Gastrocnemius medialis (tissue), 4 donors: Measurements from ENCODE around the gene PKP2. TPM values are rescaled to one million over a fixed set of nuclear protein-coding genes. Genes with fewer than 3 reads are reported as not detected.

Experiments used
- ATAC-seq, 2 donors: fragments of 150-250 bp; one replicate each; pipeline ENCODE4 v1.9.1; 2016
- DNase-seq, 2 donors: peaks; one replicate each; pipeline ENCODE4 v3.0.0-alpha.2; 2019
- H3K27ac ChIP-seq, 4 donors: fragments of 200-600 bp; sonication (generic); 1 replicate in 1 of 4; 2 replicates in 3 of 4; pipeline ENCODE4 v1.5.1; 2016 to 2018; ENCODE audit warnings: mild to moderate bottlenecking in 2 of 4, moderate library complexity in 1 of 4
- H3K27me3 ChIP-seq, 3 donors: fragments of 200-600 bp; sonication (generic) in 2 of 3; 1 replicate in 1 of 3; 2 replicates in 2 of 3; pipeline versions ENCODE4 v1.5.1 to v1.6.0; 2016 to 2019; ENCODE audit warnings: mild to moderate bottlenecking in 1 of 3, moderate library complexity in 1 of 3
- H3K36me3 ChIP-seq, 2 donors: fragments of 200-600 bp; sonication (generic) in 1 of 2; one replicate each; pipeline ENCODE4 v1.5.1; 2017 to 2018
- H3K4me1 ChIP-seq, 2 donors: fragments of 200-600 bp; sonication (generic) in 1 of 2; one replicate each; pipeline ENCODE4 v1.5.1; 2016 to 2017; ENCODE audit warnings: mild to moderate bottlenecking in 2 of 2
- H3K4me3 ChIP-seq, 4 donors: fragments of 200-600 bp; sonication (generic) in 3 of 4; 1 replicate in 1 of 4; 2 replicates in 3 of 4; pipeline ENCODE4 v1.5.1; 2016 to 2019; ENCODE audit warnings: mild to moderate bottlenecking in 2 of 4
- H3K9me3 ChIP-seq, 3 donors: fragments of 200-600 bp; sonication (generic) in 2 of 3; 1 replicate in 1 of 3; 2 replicates in 2 of 3; pipeline ENCODE4 v1.5.1; 2016 to 2019
- CTCF ChIP-seq, 5 experiments: fragments of 450-650 bp in 3 of 5; fragments of 200-600 bp in 2 of 5; sonication (generic) in 2 of 5; IDR thresholded peaks in 4 of 5; conservative IDR thresholded peaks in 1 of 5; 1 replicate in 4 of 5; 2 replicates in 1 of 5; pipeline ENCODE4 v1.5.1; 2016 to 2019; ENCODE audit warnings: antibody characterized with exemption in 5 of 5, mild to moderate bottlenecking in 3 of 5, moderate library complexity in 3 of 5
- POLR2A ChIP-seq, 2 donors: fragments of 450-650 bp; IDR thresholded peaks; one replicate each; pipeline ENCODE4 v1.6.1; 2017; ENCODE audit warnings: antibody characterized with exemption in 2 of 2, mild to moderate bottlenecking in 2 of 2, moderate library complexity in 2 of 2
- in situ Hi-C, 4 donors: fragments of 200-750 bp; cut with MboI; loops; one replicate each; pipeline versions ENCODE4 v1.15.0 to v1.8.0; 2017; ENCODE audit warnings: low sequenced_read_pairs in 4 of 4
- intact Hi-C: fragments of 100-400 bp; cut with DNase I; formaldehyde crosslinking; loops from one replicate; pipeline ENCODE4 v1.15.1; 2023; ENCODE audit warnings: low total_unique reads
- total RNA-seq, 4 donors: library from RNA; depleted of rRNA; stranded (reverse); fragments of >200 nt; gene quantifications; one replicate each; pipeline versions ENCODE4 v1.1.0 to v1.2.3, GENCODE V29; 2016

Gene PKP2
- total RNA-seq, 4 donors from 2014 or later, result 3.5 to 7.2 (median 4.1) TPM

GRCh38 chr12:32901553-32901952, 5.0 kb upstream of the PKP2 start:
- Histone ChIP-seq H3K9me3 (no peaks in the 10 kb centered on the region), H3K4me1 (no peaks in the 10 kb centered on the region), H3K27ac (no peak overlapping the region), H3K4me3 (no peak overlapping the region), H3K36me3 (no peaks in the 10 kb centered on the region), H3K27me3 (no peaks in the 10 kb centered on the region)
- intact Hi-C loops (no loop called here), in situ Hi-C loops (no loop called here)
- DNase-seq, result no peak
- ATAC-seq, result no peak
- TF ChIP-seq POLR2A (IDR thresholded peaks at IDR 0.05), result no peak
- no peak for TF ChIP-seq CTCF (IDR thresholded peaks at IDR 0.05 in 4 of 5, conservative IDR thresholded peaks at IDR 0.05 in 1 of 5)

- no peaks in the 10 kb centered on the region for H3K36me3 ChIP-seq
- no peaks in the 10 kb centered on the region for H3K4me1 ChIP-seq
- DNase-seq, result no peak
- peak overlapping the region in 1 of 4 donors; percentile 18 for H3K27ac ChIP-seq
- no peak for ATAC-seq
- no peak for TF ChIP-seq POLR2A (IDR thresholded peaks at IDR 0.05)
- H3K9me3 ChIP-seq, result no peaks in the 10 kb centered on the region
- H3K27me3 ChIP-seq, result peaks cover 15 to 25% (median 23%) of the 10 kb centered on the region in 3 donors
- peak overlapping the region in 1 of 4 donors; percentile 55 for H3K4me3 ChIP-seq
- intact Hi-C loops (no loop called here), in situ Hi-C loops (loop anchor here in 1 of 4 donors (25.0 kb wide), 1 partner anchor 111 kb away; no protein-coding TSS in a partner anchor)
Observed at GRCh38 chr12:32897687-32898573, 1.4 kb upstream of the PKP2 start.

- intact Hi-C loops (no loop called here), in situ Hi-C loops (loop anchor here in 1 of 4 donors (25.0 kb wide), 1 partner anchor 110 kb away; no protein-coding TSS in a partner anchor)
- no peak for ATAC-seq
Observed at GRCh38 chr12:32897281-32897610, 669 bp upstream of the PKP2 start.

GRCh38 chr12:32895688-32896431, 717 bp downstream of the PKP2 start:
- peaks cover 15 to 25% (median 23%) of the 10 kb centered on the region in 3 donors for H3K27me3 ChIP-seq
- intact Hi-C loops, result no loop called here
- H3K4me3 ChIP-seq, result peak overlapping the region; percentile 56 to 66 (median 63)
- H3K27ac ChIP-seq, result peak overlapping the region in 2 of 4 donors; percentile 31 to 49
- no peaks in the 10 kb centered on the region for H3K9me3 ChIP-seq
- H3K36me3 ChIP-seq, result no peaks in the 10 kb centered on the region
- TF ChIP-seq CTCF (IDR thresholded peaks at IDR 0.05 in 4 of 5, conservative IDR thresholded peaks at IDR 0.05 in 1 of 5), result no peak
- no peak for TF ChIP-seq POLR2A (IDR thresholded peaks at IDR 0.05)
- in situ Hi-C loops, result loop anchor here in 1 of 4 donors (25.0 kb wide), 1 partner anchor 109 kb away; no protein-coding TSS in a partner anchor
- ATAC-seq, result peak in 1 of 2 donors; percentile 23
- no peak for DNase-seq
- H3K4me1 ChIP-seq, result no peaks in the 10 kb centered on the region

More at GRCh38 chr12:32897281-32897610, 669 bp upstream of the PKP2 start:
- H3K9me3 ChIP-seq, result no peaks in the 10 kb centered on the region
- TF ChIP-seq CTCF (IDR thresholded peaks at IDR 0.05 in 4 of 5, conservative IDR thresholded peaks at IDR 0.05 in 1 of 5) (no peak), POLR2A (IDR thresholded peaks at IDR 0.05) (no peak)
- H3K36me3 ChIP-seq, result no peaks in the 10 kb centered on the region
- peak overlapping the region in 1 of 4 donors; percentile 18 for H3K27ac ChIP-seq
- peak overlapping the region; percentile 43 to 65 (median 56) for H3K4me3 ChIP-seq
- H3K27me3 ChIP-seq, result peaks cover 15 to 25% (median 23%) of the 10 kb centered on the region in 3 donors
- H3K4me1 ChIP-seq, result no peaks in the 10 kb centered on the region
- no peak for DNase-seq

- no peak for DNase-seq
- no peaks in the 10 kb centered on the region for H3K36me3 ChIP-seq
- TF ChIP-seq CTCF (IDR thresholded peaks at IDR 0.05 in 4 of 5, conservative IDR thresholded peaks at IDR 0.05 in 1 of 5) (no peak), POLR2A (IDR thresholded peaks at IDR 0.05) (no peak)
- no peak for ATAC-seq
- H3K4me1 ChIP-seq, result no peaks in the 10 kb centered on the region
- peaks cover 15 to 25% (median 23%) of the 10 kb centered on the region in 3 donors for H3K27me3 ChIP-seq
- intact Hi-C loops, result no loop called here
- in situ Hi-C loops, result loop anchor here in 1 of 4 donors (25.0 kb wide), 1 partner anchor 107 kb away; no protein-coding TSS in a partner anchor
- H3K27ac ChIP-seq, result no peak overlapping the region
- H3K9me3 ChIP-seq, result no peaks in the 10 kb centered on the region
- H3K4me3 ChIP-seq, result no peak overlapping the region
Observed at GRCh38 chr12:32894566-32894965, 2.0 kb downstream of the PKP2 start.
